Natural killer cell (primary cell): Measurements from ENCODE around the gene SALL4. TPM values are rescaled to one million over a fixed set of nuclear protein-coding genes. Genes with fewer than 3 reads are reported as not detected.

Experiments
- ATAC-seq, 3 donors: fragments of 150-1000 bp in 2 of 3; fragments of 200-7000 bp in 1 of 3; cut with Tn5 transposase; 1 replicate in 1 of 3; 2 replicates in 2 of 3; pipeline ENCODE4 v1.10.0; 2021; ENCODE audit warnings: mild to moderate bottlenecking in 2 of 3, moderate library complexity in 2 of 3
- DNase-seq, 2 donors: peaks; one replicate each; pipeline versions ENCODE4 v3.0.0 to v3.0.0-alpha.2; 2013 to 2021; ENCODE audit warnings: mixed read lengths in 1 of 2
- H3K27ac ChIP-seq: one replicate; pipeline ENCODE4 v1.5.1; 2013; ENCODE audit warnings: mild to moderate bottlenecking, low read length
- H3K27me3 ChIP-seq: one replicate; pipeline ENCODE4 v1.6.1; 2013; ENCODE audit warnings: low read length; ENCODE audit not compliant: control insufficient read depth, insufficient read depth
- H3K36me3 ChIP-seq: one replicate; pipeline ENCODE4 v1.6.1; 2013; ENCODE audit warnings: low read length; ENCODE audit not compliant: control insufficient read depth, insufficient read depth
- H3K4me1 ChIP-seq: one replicate; pipeline ENCODE4 v1.6.1; 2013; ENCODE audit warnings: low read length; ENCODE audit not compliant: control insufficient read depth, insufficient read depth
- H3K4me3 ChIP-seq: one replicate; pipeline ENCODE4 v1.5.1; 2013; ENCODE audit warnings: low read length
- H3K9me3 ChIP-seq: one replicate; pipeline ENCODE4 v1.6.1; 2013; ENCODE audit warnings: low read length; ENCODE audit not compliant: control insufficient read depth, insufficient read depth
- H3K27ac Mint-ChIP-seq, 2 donors: one replicate each; pipeline ENCODE4 v1.8.0; 2022; ENCODE audit warnings: mild to moderate bottlenecking in 2 of 2, mixed read lengths in 2 of 2, moderate library complexity in 1 of 2
- H3K27me3 Mint-ChIP-seq, 2 donors: one replicate each; pipeline ENCODE4 v1.8.0; 2022; ENCODE audit warnings: low read depth in 2 of 2, mixed read lengths in 2 of 2
- H3K36me3 Mint-ChIP-seq: one replicate; pipeline ENCODE4 v1.8.0; 2022; ENCODE audit warnings: mixed read lengths
- H3K4me1 Mint-ChIP-seq, 2 donors: one replicate each; pipeline ENCODE4 v1.8.0; 2022; ENCODE audit warnings: mixed read lengths in 2 of 2
- H3K4me3 Mint-ChIP-seq: one replicate; pipeline ENCODE4 v1.8.0; 2022; ENCODE audit warnings: mild to moderate bottlenecking, moderate library complexity, mixed read lengths
- H3K9me3 Mint-ChIP-seq, 2 donors: one replicate each; pipeline ENCODE4 v1.8.0; 2022; ENCODE audit warnings: mixed read lengths in 2 of 2
- CTCF ChIP-seq: fragments of 200-600 bp; IDR thresholded peaks from one replicate; pipeline ENCODE4 v1.8.0; 2022; ENCODE audit warnings: antibody characterized with exemption
- WGBS: methylation state at CpG from one replicate; pipeline ENCODE4 v1.1.7; 2013; ENCODE audit warnings: missing lambda C conversion rate; ENCODE audit not compliant: insufficient coverage; 5-methylcytosine and 5-hydroxymethylcytosine counted together
- intact Hi-C: fragments of 100-400 bp; cut with micrococcal nuclease; formaldehyde crosslinking; loops from one replicate; pipeline ENCODE4 v1.14.2; 2022
- total RNA-seq, 4 donors: library from RNA; stranded (reverse); fragments of 120-200 nt in 1 of 4; gene quantifications; one replicate each; pipeline versions ENCODE4 v1.2.3 to v1.2.4, GENCODE V29; 2013 to 2022

The SALL4 gene
- total RNA-seq, 3 donors from 2014 or later (not counting 1 experiment from before 2014, with no cell fraction given): 0.33 to 2.9 (median 0.42) TPM

- 80% methylated on average over 9 of the region's 9 CpGs for WGBS
- Histone ChIP-seq H3K9me3 (no peaks in the 10 kb centered on the region), H3K4me1 (peaks cover 48% of the 10 kb centered on the region), H3K27me3 (peaks cover 2% of the 10 kb centered on the region), H3K27ac (no peak overlapping the region), H3K4me3 (no peak overlapping the region), H3K36me3 (no peaks in the 10 kb centered on the region)
- Mint-ChIP-seq H3K4me3 (peak overlapping the region; percentile 79), H3K9me3 (no peaks in the 10 kb centered on the region), H3K4me1 (peaks cover 27 to 37% of the 10 kb centered on the region in 2 donors), H3K27me3 (peaks cover 0 to 14% of the 10 kb centered on the region in 2 donors), H3K36me3 (no peaks in the 10 kb centered on the region), H3K27ac (peak overlapping the region in 1 of 2 donors; percentile 28)
- no peak for ATAC-seq
- no peak for TF ChIP-seq CTCF
- no peak for DNase-seq
- intact Hi-C loops: no loop called here
Measured at GRCh38 chr20:51769976-51770615, 32.2 kb downstream of the SALL4 start.

- H3K27ac Mint-ChIP-seq: peak overlapping the region; percentile 28 to 64
- no peaks in the 10 kb centered on the region for H3K9me3 Mint-ChIP-seq
- peak overlapping the region; percentile 79 for H3K4me3 Mint-ChIP-seq
- DNase-seq (no peak), ATAC-seq (no peak)
- Histone ChIP-seq H3K4me1 (peaks cover 42% of the 10 kb centered on the region), H3K4me3 (no peak overlapping the region), H3K36me3 (no peaks in the 10 kb centered on the region), H3K27ac (no peak overlapping the region), H3K9me3 (no peaks in the 10 kb centered on the region), H3K27me3 (peaks cover 2% of the 10 kb centered on the region)
- peaks cover 0 to 16% of the 10 kb centered on the region in 2 donors for H3K27me3 Mint-ChIP-seq
- H3K4me1 Mint-ChIP-seq: peaks cover 27 to 36% of the 10 kb centered on the region in 2 donors
- TF ChIP-seq CTCF: no peak
- intact Hi-C loops: no loop called here
- 33% methylated on average over 16 of the region's 16 CpGs for WGBS
- H3K36me3 Mint-ChIP-seq: no peaks in the 10 kb centered on the region
Measured at GRCh38 chr20:51768759-51769517, 33.4 kb downstream of the SALL4 start.

- Histone ChIP-seq H3K9me3 (no peaks in the 10 kb centered on the region), H3K27ac (no peak within 1 kb of the TSS), H3K27me3 (peaks cover 2% of the 10 kb centered on the region), H3K4me1 (peaks cover 37% of the 10 kb centered on the region), H3K4me3 (peak within 1 kb of the TSS; percentile 55), H3K36me3 (no peaks in the 10 kb centered on the region)
- peaks cover 0 to 18% of the 10 kb centered on the region in 2 donors for H3K27me3 Mint-ChIP-seq
- H3K4me3 Mint-ChIP-seq: peak within 1 kb of the TSS; percentile 85
- H3K4me1 Mint-ChIP-seq: peaks cover 19 to 28% of the 10 kb centered on the region in 2 donors
- under 1% methylated on average over 119 of the region's 131 CpGs for WGBS
- no peak for TF ChIP-seq CTCF
- ATAC-seq (peak; percentile 18 to 36 (median 21)), DNase-seq (no peak)
- no peaks in the 10 kb centered on the region for H3K9me3 Mint-ChIP-seq
- intact Hi-C loops: no loop called here
- H3K36me3 Mint-ChIP-seq: no peaks in the 10 kb centered on the region
- peak within 1 kb of the TSS; percentile 64 to 67 for H3K27ac Mint-ChIP-seq
Measured at GRCh38 chr20:51767867-51768758, 34.2 kb downstream of the SALL4 start, which contains the start of gene ATP9A. TSS of gene ATP9A (minus strand) at chr20:51768390. CDS start at chr20:51768369, 21 bp downstream.
